NOMO-1 (cell line): ENCODE results near the gene UTS2R.

ENCODE experiments used
- DNase-seq, 2 experiments: peaks; one replicate each; lab custom pipeline; 2025; ENCODE audit not compliant: unreplicated experiment in 2 of 2; lab: John Stamatoyannopoulos, UW

UTS2R gene

DNA sequence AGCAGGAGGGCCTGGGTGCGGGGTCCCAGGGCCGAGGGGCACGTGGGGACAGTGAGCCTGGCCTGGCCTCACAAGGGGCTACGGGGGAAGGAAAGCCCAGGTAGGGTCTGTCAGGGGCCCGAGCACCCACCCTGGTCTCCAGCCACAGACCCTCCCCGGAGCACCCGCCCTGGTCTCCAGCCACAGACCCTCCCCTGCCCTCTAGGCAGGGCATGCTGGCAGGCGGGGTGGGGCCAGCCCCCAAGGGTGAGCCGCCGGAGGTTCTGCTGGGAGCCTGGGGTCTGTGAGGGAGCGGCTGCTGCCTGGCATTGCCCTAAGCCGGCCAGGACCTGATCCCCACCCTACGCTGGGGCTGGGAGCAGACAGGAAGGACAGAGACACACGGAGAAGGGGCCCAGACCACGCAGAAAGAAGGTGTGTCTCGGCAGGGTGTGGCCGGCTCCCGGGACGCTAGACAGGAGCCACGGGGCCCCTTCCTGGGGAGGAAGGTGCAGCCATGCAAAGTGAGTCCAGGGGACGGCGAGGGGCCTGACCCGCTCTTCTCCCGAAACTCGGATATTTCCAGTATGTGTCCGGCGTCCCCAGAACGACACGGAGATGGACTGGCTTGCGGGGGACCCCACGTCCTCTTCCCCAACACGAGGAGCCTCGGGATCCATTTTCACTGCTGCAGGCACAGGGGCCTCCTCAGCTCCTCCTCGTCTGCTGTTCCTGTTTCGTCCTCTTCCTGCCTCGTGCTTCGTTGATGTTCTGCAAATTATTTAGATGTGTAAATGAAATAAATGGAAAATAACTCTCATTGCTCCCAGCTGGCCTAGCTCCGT is 15.5 kb downstream of the UTS2R start:
- DNase-seq, result peak in 1 of 2 experiments; percentile 41

DNA sequence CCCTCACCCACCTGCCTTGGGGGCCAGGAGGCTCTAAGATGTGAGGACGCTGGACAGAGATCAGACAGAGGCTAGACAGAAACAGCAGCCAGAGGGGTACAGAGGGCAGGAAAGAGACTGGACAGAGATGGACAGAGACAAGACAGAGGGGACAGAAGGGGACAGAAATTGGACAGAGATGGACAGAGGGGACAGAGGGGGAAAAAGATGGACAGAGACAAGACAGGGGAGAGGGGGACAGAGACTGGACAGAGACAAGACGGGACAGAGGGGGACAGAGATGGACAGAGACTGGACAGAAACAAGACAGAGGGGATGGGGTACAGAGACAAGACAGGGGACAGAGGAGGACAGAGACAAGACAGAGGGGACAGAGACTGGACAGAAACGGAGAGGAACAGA is 16.1 kb downstream of the UTS2R start:
- no peak for DNase-seq

DNA sequence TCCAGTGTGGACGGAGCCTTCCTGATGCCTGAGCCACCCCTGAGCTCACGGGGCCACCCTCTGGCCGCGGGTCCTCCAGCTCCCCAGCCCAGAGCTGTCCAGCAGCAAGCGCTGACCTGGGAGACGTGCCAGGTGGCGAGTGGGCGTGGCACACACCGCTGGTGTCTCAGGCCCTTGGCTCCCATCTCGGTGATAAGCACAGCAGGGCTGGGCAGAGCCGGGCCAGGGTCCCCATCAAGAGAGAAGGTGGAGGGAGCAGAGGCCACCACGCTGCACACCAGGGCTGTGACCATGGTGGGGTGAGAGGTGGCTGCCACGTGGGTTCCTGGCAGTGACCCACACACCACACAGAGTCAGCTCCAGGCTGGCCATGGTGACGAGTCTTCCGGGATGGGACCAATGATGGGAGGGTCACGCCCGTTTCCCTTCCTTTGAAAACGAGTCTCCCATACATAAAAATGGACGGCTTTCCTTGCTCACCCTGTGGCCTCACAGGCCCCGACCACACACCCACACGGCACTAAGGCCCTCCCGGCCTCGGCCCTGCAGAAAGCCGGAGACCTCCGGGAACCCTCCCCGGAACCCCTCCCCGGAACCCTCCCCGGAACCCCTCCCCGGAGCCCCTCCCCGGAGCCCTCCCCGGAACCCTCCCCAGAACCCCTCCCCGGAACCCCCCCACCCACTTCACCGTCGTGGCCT is 16.8 kb downstream of the UTS2R start:
- no peak for DNase-seq

DNA sequence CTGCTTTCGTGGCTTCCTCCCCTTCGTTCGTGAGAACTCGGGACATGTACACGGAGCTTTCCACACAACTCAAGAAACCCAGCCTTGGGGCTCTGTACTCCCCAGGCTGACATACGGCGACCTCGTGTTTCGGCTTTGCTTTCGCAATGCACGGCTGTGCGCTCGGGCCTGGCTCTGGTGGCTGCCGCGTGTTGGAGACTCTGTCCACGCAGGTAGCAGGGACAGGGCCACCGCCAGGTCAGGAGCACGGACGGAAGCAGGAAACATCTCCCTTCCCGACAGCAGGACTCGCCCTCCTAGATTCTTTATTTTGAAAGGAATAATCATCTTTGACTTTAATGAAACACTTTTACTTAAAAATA is 17.3 kb downstream of the UTS2R start:
- no peak for DNase-seq

DNA sequence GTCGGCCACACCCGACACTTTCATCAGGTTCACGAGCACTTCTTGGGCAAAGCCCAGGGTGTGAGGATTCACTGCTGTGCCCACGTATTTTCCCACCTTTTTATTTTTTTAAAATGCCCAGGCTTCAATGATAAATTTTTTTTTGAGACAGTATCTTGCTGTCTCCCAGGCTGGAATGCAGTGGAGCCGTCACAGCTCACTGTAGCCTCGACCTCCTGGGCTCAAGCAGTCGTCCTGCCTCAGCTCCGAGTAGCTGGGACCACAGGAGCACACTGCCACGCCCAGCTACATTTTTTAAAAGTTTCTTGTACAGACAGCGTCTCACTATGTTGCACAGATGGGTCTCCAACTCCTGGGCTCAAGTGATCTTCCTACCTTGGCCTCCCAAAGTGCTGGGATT is 17.8 kb downstream of the UTS2R start:
- DNase-seq, result no peak

DNA sequence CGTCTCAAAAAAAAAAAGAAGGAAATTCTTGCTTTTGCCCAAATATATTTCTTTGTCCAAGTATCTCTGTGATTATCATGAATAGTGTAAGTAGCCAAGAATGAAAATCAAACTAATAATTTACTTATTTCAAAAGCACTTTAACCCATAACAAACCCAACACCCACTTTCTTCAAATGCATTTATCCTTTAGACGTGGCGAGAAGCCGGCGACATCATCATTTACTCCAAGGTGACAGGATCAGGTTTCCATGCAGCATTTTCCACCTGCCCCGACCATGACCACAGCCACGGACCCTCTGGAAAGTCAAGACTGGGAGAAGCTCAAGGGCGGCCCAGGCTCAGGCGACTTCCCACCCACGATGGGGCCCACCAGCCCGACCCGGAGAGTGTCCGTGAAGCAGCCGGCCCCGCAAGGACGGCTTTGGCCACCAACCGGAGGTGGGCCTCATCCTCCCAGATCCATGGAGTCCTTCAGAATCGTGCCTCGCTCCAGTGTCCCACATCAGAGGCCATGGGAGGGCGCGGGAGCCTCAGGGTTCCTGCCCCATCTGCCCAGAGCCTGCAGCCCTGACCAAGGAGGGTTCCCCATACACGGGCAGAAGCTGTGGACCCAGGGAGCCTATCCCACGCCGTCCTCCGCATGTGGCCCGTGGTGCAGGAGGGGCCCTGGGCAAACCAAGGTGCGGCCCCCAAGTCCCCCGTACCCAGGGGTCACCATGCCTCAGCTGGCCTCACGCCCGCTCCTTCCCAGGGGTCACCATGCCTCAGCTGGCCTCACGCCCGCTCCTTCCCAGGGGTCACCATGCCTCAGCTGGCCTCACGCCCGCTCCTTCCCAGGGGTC is 18.7 kb downstream of the UTS2R start:
- no peak for DNase-seq

DNA sequence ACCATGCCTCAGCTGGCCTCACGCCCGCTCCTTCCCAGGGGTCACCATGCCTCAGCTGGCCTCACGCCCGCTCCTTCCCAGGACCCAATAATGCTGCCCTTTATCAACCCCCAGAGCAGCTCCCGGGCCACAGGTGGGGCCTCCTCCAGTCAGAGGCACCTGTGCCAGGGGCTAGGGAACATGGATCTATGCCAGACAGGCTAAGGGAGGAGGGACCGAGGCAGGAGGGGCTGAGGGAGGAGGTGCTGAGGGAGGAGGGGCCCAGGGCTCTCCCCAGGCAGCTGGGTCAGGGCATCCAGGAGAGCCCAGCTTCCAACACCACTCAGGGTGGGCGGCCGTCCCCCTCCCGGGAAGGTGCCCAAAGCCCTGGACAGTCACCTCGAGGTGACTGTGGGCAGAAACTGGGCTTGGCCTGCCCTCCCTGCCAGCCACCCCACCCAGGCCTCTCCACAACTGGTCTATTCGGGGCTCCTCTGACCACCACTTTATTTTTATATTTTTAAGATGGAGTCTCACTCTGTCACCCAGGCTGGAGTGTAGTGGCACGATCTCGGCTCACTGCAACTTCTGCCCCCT is 19.4 kb downstream of the UTS2R start:
- no peak for DNase-seq

DNA sequence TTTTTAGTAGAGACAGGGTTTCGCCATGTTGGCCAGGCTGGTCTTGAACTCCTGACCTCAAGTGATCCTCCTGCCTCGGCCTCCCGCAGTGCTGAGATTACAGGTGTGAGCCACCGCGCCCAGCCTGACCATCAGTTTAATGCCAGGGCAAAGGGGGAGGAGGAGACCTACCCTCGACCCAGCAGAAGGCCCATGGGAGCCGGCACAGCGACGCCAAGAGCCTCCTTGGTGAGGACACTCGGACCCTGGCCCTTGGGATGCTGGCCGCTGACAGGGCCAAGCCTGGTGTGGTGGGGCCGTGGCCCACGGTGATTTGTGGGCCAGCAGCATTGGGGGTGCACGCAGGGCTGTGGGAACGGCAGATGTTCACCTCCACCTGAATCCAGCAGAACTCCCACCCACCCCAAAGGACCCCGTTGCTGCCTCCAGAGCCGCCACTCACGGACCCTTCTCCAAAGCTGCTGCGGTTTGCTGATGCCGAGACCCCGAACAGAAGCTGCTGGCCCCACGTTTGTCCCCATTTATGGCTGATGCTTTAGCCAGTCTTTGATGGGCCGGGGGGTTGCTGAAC is 20.0 kb downstream of the UTS2R start:
- DNase-seq, result no peak

DNA sequence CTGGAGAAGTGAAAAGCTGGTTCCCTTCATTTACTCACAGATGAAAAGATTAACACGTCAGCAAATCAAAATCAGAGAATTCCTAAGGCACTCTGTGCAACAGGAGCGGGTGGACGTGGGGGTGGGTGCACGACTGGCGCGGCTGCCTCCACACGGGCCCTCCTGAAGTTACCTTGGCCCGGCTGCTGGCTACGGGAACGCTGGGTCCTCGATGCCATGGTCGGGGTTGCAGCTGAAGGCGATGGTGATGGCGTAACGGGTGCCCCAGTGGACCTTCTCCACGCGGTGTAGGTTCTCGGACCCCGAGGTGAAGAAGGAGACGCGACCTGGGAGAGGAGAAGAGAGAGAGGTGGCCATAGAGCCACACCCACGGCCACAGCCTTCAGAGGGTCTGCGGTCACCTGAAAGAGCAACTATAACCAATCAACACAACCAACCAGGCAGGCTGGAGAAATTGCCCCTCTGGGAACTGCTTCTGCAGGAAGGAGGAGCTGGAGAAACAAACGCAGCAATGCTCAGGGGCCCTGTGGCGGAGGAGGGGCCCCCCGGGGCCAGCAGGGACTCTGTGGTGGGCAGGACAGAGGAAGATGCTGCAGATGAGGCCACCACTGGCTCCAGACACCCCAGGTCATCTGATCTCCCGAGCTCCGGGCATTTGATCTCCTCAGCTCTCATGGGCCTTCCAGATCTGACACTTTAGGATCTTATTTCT is 20.8 kb downstream of the UTS2R start:
- no peak for DNase-seq

DNA sequence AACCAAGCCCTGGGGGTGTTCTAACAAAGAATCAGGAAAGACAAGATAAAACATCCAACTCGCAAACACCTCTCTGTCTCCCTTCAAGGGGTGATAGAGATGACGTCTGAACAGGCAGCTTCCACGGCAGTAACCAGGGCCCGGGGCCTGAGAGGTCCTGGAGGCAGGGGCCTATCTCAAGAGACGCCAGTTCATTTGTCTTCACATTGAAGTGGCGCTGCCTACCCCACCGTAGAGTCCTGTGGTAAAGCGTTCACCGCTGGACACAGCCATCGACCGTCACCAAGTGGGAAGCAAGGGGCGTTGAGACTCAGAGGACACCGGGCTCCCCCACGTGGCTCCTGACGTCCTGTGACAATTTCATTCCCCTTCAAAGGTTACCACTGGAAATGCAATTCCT is 21.4 kb downstream of the UTS2R start:
- DNase-seq, result no peak

DNA sequence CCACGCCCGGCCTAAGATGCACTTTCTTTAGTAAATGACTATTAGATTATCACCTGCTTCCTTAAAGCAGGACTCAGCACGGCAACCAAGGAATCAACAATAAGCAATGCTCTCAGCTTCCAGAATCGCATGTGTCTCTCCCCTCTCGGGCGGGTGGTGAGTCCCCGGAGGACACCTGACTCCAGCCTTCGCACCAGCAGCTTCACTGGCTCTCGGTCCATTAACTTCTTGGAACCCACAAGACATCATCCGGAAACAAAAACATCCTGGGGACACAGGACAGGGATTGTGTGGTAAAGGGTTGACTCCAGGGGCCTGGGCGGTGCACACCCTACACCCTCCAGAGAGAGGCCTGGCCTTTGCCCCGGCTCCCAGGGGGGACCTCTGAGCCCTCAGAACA is 22.7 kb downstream of the UTS2R start:
- DNase-seq, result no peak

DNA sequence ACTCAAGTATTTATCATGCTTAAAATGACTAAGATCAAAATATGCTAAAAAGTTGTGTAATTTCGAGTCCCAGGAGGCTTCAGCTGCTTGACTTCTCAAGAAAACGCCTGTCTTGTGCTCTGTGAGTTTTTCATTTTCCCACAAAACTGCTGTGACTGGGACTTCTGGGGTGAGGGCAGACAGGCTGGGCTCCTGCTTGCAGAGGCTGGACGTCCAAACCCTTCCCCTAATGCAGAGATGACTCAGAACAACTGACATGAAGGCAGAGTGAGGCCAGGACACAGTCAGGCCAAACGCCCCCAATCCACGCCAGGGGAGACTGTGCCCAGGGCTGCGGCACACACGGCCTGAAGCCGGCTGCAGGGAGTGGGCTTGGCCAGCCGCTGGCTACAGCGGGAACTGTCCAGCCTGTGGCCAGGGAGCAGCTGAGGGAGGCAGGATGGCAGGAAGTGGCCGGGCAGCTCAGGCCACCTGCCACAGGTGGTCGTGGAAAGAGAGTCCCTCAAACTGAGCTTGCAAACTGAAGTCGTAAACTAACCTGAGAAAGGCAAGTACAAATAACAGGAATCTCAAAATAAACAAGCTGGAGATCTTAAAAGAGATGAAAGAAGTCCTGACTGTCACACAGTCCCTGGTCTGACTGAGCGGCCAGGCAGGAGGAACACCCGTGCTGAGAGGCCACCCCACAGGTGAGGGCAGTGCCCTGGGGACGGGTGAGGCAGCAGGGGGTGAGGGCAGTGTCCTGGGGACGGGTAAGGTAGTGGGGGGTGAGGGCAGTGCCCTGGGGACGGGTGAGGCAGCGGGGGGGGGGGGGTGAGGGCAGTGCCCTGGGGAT is 25.3 kb downstream of the UTS2R start:
- no peak for DNase-seq

DNA sequence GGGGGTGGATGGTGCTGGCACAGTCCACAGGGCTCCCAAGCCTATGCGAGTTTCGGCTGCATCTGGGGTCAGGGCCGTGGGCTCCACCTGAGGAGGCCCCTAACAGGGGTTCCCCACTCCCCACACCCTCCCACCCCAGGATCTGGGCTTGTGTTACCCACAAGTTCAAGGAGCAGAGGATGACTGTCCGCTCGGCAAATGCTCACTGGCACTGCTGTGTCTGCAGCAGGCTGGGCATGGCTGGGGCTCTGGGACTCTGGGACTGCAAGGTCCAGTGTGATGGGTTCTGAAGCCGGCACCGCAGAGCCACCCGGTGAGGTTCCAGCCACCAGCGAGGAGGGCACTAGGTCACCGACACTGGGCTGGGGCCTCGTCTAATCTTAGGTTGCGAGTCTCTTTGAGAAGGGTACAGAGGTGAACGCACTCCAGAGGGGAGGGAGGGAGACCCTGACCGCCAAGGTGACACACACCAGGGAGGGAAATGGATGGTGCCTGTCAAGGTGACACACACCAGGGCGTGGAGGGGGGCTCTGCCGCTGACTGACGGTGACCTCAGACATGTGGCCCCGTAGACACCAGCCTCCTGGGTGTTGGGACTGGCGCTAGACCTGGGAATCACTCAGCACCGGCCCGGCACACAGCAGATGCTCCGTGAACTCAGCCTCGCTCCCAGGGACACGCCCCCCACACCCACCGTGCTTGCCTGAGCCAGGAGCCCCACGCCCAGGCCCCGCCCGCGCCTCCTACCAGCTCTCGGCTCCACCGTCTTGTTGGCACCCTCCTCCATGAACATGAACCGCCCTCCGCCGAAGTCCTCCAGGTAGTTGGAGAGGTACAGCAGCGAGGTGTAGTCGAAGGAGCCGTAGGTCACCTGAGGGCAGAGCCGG is 26.1 kb downstream of the UTS2R start:
- no peak for DNase-seq

DNA sequence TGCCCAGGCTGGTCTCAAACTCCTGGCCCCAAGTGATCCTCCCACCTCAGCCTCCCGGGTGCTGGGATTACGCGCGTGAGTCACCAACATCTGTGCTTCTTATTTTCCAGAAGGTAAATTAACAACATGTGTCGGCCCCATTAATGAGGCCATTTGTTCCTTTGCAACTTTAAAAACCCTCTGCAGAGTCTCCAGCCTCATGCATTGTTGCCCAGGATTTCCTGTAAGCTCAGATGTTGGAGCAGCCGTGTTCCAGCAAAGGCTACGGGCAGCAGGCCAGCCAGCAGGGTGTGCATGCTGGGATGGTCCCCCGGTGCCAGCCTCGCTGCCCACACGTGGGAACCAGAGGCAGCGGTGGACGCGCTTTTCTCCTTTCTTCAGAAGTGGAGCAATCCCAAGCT is 27.5 kb downstream of the UTS2R start:
- no peak for DNase-seq

DNA sequence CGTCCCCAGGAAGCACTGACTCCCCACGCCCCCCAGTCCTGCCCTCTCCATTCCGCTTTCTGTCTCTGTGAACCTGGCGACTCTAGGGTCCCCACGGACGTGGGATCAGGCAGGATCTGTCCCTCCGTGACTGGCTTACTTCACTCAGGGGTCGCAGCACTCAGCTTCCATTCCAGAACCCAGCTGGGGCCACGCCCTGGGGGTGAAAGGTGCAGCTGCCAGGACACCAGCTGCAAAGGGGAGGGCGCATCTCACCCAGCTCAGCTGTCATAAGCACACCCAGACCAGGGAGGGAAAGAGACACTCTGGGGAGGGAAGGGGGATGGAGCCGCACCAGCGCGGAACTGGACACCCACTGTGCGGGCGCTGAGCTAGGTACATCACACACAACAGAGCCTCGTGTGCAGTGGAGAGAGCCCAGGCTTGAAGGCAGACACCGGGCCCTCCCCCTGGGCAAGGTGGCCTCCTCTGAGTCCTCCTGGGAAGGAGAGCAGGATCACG is 28.1 kb downstream of the UTS2R start:
- DNase-seq, result no peak

DNA sequence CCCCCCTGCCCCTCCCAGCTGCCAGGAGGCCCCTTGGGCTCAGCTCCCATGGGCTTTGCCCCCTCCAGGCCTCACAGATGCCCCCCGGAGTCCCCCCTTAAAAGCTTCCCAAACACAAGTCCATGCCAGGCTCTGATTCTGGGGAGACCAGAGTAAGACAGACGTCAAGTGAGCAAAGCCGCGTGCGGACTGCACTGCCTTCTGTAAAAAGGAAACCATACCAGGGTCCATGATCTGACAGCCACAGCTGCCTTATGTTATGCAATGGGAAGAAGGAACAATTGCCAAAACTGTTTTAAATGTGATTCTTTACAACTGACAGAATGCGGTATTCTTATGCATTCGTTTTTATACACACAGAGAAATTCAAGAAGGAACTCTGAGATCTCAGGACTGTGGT is 28.6 kb downstream of the UTS2R start:
- DNase-seq, result peak; percentile 44 to 61

DNA sequence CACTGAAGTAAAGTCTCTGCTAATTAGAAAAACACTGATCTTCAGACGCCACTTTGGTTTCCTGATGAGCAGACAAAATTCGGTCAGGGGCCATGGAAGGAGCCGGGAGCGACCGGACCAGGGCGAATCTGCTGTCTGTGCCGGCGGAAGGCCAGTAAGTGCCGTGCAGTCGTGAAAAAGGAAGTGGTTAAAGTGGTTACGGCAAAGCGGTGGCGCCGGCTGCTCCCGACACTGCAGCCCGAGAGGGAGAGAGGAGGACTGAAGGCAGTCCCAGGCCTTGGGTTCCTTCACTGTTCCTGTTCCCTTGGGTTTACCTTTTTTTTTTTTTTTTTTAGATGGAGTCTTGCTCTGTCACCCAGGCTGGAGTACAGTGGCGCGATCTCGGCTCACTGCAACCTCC is 29.3 kb downstream of the UTS2R start:
- peak; percentile 87 to 90 for DNase-seq

DNA sequence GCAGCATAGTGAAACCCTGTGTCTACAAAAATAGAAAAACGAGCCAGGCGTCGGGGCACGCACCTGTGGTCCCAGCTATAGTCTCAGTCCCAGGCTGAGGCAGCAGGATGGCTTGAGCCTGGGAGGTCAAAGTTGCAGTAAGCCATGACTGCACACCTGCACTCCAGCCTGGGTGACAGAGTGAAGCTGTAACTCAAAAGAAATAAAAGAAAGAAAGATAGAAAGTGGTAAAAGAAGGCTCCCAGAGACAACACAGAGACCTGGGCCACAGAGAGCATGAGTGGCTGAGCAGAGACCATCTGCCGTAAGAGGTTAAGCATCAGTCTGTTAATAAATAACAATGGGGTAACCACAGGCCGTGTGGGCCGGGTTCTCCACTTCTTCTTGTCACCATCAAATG is 31.3 kb downstream of the UTS2R start:
- no peak for DNase-seq
